Upper lobe of right lung (tissue), 1 donor: ENCODE data around the gene SIVA1. TPM values are rescaled to one million over a fixed set of nuclear protein-coding genes. Genes with fewer than 3 reads are reported as not detected.

ENCODE experiments used
- ATAC-seq: fragments of 200-7000 bp; cut with Tn5 transposase; one replicate; pipeline ENCODE4 v1.9.1; 2020; ENCODE audit warnings: mild to moderate bottlenecking, moderate library complexity
- DNase-seq: peaks from one replicate; pipeline ENCODE4 v3.0.0-alpha.2; 2020
- H3K27ac ChIP-seq: fragments of 200-600 bp; one replicate; pipeline ENCODE4 v1.8.0; 2022
- H3K27me3 ChIP-seq: fragments of 200-600 bp; one replicate; pipeline ENCODE4 v1.8.0; 2022; ENCODE audit warnings: mild to moderate bottlenecking
- H3K36me3 ChIP-seq: fragments of 200-600 bp; one replicate; pipeline ENCODE4 v1.8.0; 2022
- H3K4me1 ChIP-seq: fragments of 200-600 bp; one replicate; pipeline ENCODE4 v1.8.0; 2022
- H3K4me3 ChIP-seq: fragments of 200-600 bp; one replicate; pipeline ENCODE4 v1.8.0; 2022; ENCODE audit warnings: mild to moderate bottlenecking
- H3K9me3 ChIP-seq: fragments of 200-600 bp; one replicate; pipeline ENCODE4 v1.8.0; 2022
- CTCF ChIP-seq: fragments of 200-600 bp; IDR thresholded peaks from one replicate; pipeline ENCODE4 v1.8.0; 2022; ENCODE audit warnings: antibody characterized with exemption
- intact Hi-C: fragments of 100-400 bp; cut with DNase I; formaldehyde crosslinking; loops from one replicate; pipeline ENCODE4 v1.11.0; 2022
- total RNA-seq: library from RNA; stranded (reverse); fragmentation: NEBNext Ultra II Directional; extraction: Animal tissue kit (Norgen Biotek cat#: 25700); gene quantifications from one replicate; pipeline ENCODE4 v1.2.1, GENCODE V29; 2021
- donor health status: DM: no; HTN: yes; CAD: no; lungs with severe emphysema.

Gene SIVA1
- total RNA-seq, 1 donor from 2014 or later, result 66.1 TPM

DNA sequence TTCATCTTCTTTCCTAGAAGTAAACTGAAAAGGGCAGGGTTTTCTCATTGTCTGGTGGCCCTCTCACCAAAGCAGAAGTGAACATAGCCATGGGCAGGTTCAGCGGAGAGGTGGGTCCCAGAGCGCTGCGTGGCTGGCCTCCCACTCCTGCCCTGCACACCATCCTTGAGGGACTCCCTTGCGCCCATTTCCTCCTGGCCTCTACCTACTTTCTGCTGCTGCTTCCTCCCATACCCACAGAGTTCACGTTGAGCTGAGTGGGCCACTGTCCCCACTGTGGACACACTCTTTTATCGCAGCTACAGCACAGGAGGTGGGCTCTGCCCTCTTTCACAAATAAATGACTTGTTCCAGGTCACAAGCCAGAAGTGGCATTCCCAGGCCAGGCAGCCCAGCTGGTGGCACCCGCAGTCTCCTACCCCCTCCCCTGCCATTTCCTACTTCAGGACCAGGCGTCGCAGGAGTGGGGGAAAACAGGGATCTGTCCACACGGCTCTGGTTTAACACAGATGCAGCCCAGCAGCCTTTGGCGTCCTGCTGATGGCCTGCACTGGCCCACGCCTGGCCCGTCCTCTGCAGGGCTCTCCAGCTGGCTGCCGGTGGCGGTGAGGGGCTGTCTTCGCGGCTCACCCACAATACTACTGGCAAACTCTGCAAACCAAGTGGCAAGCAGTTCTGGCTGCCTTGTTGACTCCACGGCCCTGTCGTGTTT is 4.9 kb downstream of the SIVA1 start:
- Histone ChIP-seq H3K27me3 (no peaks in the 10 kb centered on the region), H3K4me1 (peaks cover 12% of the 10 kb centered on the region), H3K27ac (no peak overlapping the region), H3K36me3 (peaks cover 53% of the 10 kb centered on the region), H3K4me3 (no peak overlapping the region), H3K9me3 (no peaks in the 10 kb centered on the region)
- intact Hi-C loops, result no loop called here
- ATAC-seq (no peak), DNase-seq (no peak)
- TF ChIP-seq CTCF, result no peak

DNA sequence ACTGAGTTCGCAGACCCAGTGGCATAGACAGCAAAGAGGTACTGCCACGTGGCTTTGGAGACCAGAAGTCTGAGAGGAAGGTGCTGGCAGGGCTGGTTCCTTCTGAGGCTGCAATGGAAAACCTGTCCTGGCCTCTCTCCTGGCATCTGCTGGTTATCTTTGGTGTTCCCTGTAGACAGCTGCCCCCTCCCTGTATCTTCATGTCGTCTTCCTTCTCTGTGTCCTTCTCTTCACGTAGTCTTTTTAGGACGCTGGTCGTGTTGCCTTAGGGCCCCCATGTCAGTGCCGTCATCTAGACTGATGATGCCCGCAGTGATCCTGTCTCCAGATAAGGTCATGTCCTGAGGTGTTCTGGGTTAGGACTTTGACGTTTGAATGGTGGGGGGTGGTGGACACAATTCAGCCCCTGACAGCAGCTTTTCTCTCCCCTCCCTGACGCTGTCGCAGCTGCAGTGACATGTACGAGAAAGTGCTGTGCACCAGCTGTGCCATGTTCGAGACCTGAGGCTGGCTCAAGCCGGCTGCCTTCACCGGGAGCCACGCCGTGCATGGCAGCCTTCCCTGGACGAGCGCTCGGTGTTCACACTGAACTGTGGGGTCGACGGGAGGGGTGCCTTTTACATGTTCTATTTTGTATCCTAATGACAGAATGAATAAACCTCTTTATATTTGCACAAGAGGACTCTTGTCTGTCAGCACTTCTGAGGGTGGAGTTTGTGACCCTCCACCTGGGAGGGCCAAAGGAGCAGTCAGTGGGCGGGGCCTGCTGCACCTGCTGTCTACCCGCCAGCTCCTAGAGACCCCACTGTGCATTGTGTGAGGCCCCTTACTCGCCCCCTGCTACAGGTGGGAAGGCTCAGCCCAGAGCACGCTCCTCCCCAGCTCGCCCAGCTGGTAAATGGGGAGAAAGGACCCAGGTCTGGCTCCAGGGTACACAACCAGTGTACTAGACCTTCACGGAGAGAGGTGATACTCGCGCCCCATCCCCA is 6.3 kb downstream of the SIVA1 start:
- H3K27ac ChIP-seq, result no peak overlapping the region
- no peaks in the 10 kb centered on the region for H3K9me3 ChIP-seq
- peaks cover 6% of the 10 kb centered on the region for H3K4me1 ChIP-seq
- intact Hi-C loops, result no loop called here
- DNase-seq (no peak), ATAC-seq (no peak)
- no peaks in the 10 kb centered on the region for H3K27me3 ChIP-seq
- H3K4me3 ChIP-seq, result no peak overlapping the region
- H3K36me3 ChIP-seq, result peaks cover 53% of the 10 kb centered on the region
- no peak for TF ChIP-seq CTCF

- intact Hi-C loops, result no loop called here
- H3K27ac ChIP-seq, result no peak overlapping the region
Observed at GRCh38 chr14:104765517-104765916, 12.6 kb downstream of the SIVA1 start.

GRCh38 chr14:104766256-104766862 is 13.4 kb downstream of the SIVA1 start:
- Histone ChIP-seq H3K9me3 (no peaks in the 10 kb centered on the region), H3K4me3 (no peak overlapping the region), H3K27me3 (no peaks in the 10 kb centered on the region), H3K4me1 (peaks cover 12% of the 10 kb centered on the region), H3K27ac (peak overlapping the region; percentile 11), H3K36me3 (peaks cover 24% of the 10 kb centered on the region)
- intact Hi-C loops, result no loop called here
- ATAC-seq (no peak), DNase-seq (no peak)
- TF ChIP-seq CTCF, result no peak

More at GRCh38 chr14:104765517-104765916, 12.6 kb downstream of the SIVA1 start:
- DNase-seq (no peak), ATAC-seq (no peak)
- Histone ChIP-seq H3K36me3 (peaks cover 15% of the 10 kb centered on the region), H3K27me3 (no peaks in the 10 kb centered on the region), H3K9me3 (no peaks in the 10 kb centered on the region), H3K4me3 (no peak overlapping the region), H3K4me1 (peaks cover 12% of the 10 kb centered on the region)
- TF ChIP-seq CTCF, result no peak

- peak overlapping the region; percentile 65 for H3K27ac ChIP-seq
- no peak for TF ChIP-seq CTCF
- H3K27me3 ChIP-seq, result no peaks in the 10 kb centered on the region
- peaks cover 26% of the 10 kb centered on the region for H3K36me3 ChIP-seq
- ATAC-seq (no peak), DNase-seq (no peak)
- peaks cover 12% of the 10 kb centered on the region for H3K4me1 ChIP-seq
- intact Hi-C loops, result no loop called here
- H3K4me3 ChIP-seq, result no peak overlapping the region
- H3K9me3 ChIP-seq, result no peaks in the 10 kb centered on the region
Observed at GRCh38 chr14:104766863-104767633, 14.1 kb downstream of the SIVA1 start.
